ENCODE results near the gene TMEM59L. TPM values are rescaled to one million over a fixed set of nuclear protein-coding genes. Genes with fewer than 3 reads are reported as not detected.
A peak's percentile ranks its signal among the peaks of the same experiment; 100 is the strongest.

Gene TMEM59L
- total and polyA plus RNA-seq, 9 of the 15 experiments (the other 6 are each of a cell fraction or from before 2014, with no cell fraction given), result 0.37 TPM; not detected in 8

- Histone ChIP-seq H3K9me3 (replicated peaks; ENCODE audit: control insufficient read depth, insufficient read depth, low read depth, low read length) (no peaks in the 10 kb centered on the region), H3K9ac (ENCODE audit: insufficient read depth in 1 of 2, low read depth in 2 of 2, low read length in 2 of 2) (peak overlapping the region in 1 of 2 experiments; percentile 8; a peak in 1 of 4 replicates), H3K4me1 (replicated peaks in 1 of 2; ENCODE audit: control insufficient read depth in 2 of 2, insufficient read depth in 2 of 2, low read length in 2 of 2) (peaks cover 6 to 43% of the 10 kb centered on the region in 2 experiments; a peak in 3 of 5 replicates), H3K4me3 (no peak overlapping the region), H3K9me1 (ENCODE audit: control insufficient read depth, insufficient read depth, low read length) (peaks cover 8% of the 10 kb centered on the region), H3K27ac (ENCODE audit: extremely low read depth, low read depth, low read length) (no peak overlapping the region), H2AFZ (ENCODE audit: low read depth, low read length) (no peak overlapping the region), H3K27me3 (ENCODE audit: control insufficient read depth in 2 of 2, insufficient read depth in 2 of 2, low read length in 2 of 2) (no peaks in the 10 kb centered on the region), H4K20me1 (replicated peaks; ENCODE audit: control insufficient read depth, insufficient read depth, low read length) (peaks cover 38% of the 10 kb centered on the region), H3K4me2 (ENCODE audit: insufficient read depth, low read length) (no peak overlapping the region), H3K79me2 (ENCODE audit: control insufficient read depth, insufficient read depth, low read length) (peaks cover 5% of the 10 kb centered on the region; the same call in 2 of the 3 replicates), H3K36me3 (ENCODE audit: control insufficient read depth, insufficient read depth, low read length) (peaks cover 2% of the 10 kb centered on the region; the same call in 1 of the 3 replicates)
- ATAC-seq, result peak; percentile 29; the same call in 1 of the 3 replicates
- no peak for FAIRE-seq
- POLR2A ChIA-PET, result no interaction called here
- intact Hi-C loops (cut with micrococcal nuclease), result no loop called here
- CTCF ChIA-PET (ENCODE audit: low intra/inter-chr PET ratio), result no interaction called here
- no TSS peak for BruUV-seq (replicated peaks)
- in situ Hi-C loops (cut with MboI), result no loop called here
- 53% methylated on average over 27 of the region's 34 CpGs for WGBS (ENCODE audit: insufficient coverage, low coverage, missing lambda C conversion rate)
- DNase-seq (ENCODE audit: extremely low read depth in 1 of 4, low spot score in 3 of 4), result peak in 3 of 4 experiments; percentile 27 to 62 (median 62)
- TF ChIP-seq ZNF785 (CRISPR knock-in tag; IDR thresholded peaks at IDR 0.05), result no peak
- TF ChIP-seq ZNF41 (CRISPR knock-in tag; conservative IDR thresholded peaks at IDR 0.05), result no peak
- peak; percentile 35; the same call in 1 of the 2 replicates for TF ChIP-seq EGR1 (conservative IDR thresholded peaks at IDR 0.05)
- TF ChIP-seq SMAD1 (IDR thresholded peaks at IDR 0.05; ENCODE audit: low read depth, low read length, partially characterized antibody), result no peak
- no peak for TF ChIP-seq E2F4 (CRISPR knock-in tag; IDR thresholded peaks at IDR 0.05; ENCODE audit: low read depth)
- TF ChIP-seq GATAD2B (IDR thresholded peaks at IDR 0.05; ENCODE audit: borderline replicate concordance), result no peak
- TF ChIP-seq PKNOX1 (IDR thresholded peaks at IDR 0.05), result no peak
- no peak for TF ChIP-seq AFF1 (IDR thresholded peaks at IDR 0.05; ENCODE audit: low read depth in 1 of 2, partially characterized antibody in 2 of 2)
- no peak for TF ChIP-seq RREB1 (CRISPR knock-in tag; IDR thresholded peaks at IDR 0.05)
- no peak for TF ChIP-seq L3MBTL2 (IDR thresholded peaks at IDR 0.05)
Measured at GRCh38 chr19:18650468-18651041, 37.9 kb downstream of the TMEM59L start.
